PC-9 (cell line): ENCODE data around the gene ZNF428.

Source experiments
- CTCF ChIP-seq: fragments of 200-600 bp; sonication (generic); conservative IDR thresholded peaks from 2 replicates; pipeline ENCODE4 v1.6.1; 2017; ENCODE audit warnings: mixed run types, antibody characterized with exemption, mild to moderate bottlenecking, moderate library complexity
- EZH2 ChIP-seq: fragments of 200-600 bp; sonication (generic); IDR thresholded peaks from 2 replicates; pipeline ENCODE4 v1.8.0; 2017; ENCODE audit warnings: antibody characterized with exemption, low read depth

- TF ChIP-seq CTCF (no peak), EZH2 (no peak)
These were observed 14.6 kb upstream of the ZNF428 start for GRCh38 chr19:43634068-43634467.
